Measurements from ENCODE around the gene HPD. TPM values are rescaled to one million over a fixed set of nuclear protein-coding genes. Genes with fewer than 3 reads are reported as not detected.
A peak's percentile ranks its signal among the peaks of the same experiment; 100 is the strongest.

The HPD gene
- total and polyA plus RNA-seq, 2 of the 4 experiments (the other 2 are of a cell fraction), result 0.15 to 0.18 TPM

DNA sequence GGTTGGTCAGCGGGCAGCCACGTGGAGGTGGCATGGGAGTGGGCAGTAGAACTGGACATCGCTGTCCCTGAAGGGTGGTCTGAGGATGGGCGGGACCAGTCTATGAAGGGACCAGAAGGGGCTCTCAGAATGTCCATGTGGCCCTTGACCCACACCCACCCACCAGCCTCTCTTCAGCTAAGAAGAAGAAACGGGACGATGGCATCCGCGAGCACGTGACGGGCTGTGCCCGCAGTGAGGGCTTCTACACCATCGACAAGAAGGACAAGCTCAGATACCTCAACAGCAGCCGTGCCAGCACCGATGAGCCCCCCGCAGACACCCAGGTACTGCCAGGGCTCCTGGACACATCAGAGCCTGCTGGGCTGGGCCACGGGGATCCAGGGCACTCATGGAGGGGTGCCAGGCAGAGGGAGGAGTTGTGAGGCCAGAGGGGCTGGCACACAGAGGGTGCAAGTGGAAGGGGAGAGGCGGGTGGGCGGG is 33.6 kb downstream of the HPD start:
- no peak overlapping the region for H3K14ac ChIP-seq (replicated peaks; ENCODE audit: low read depth, low read length)
- H4K91ac ChIP-seq (ENCODE audit: insufficient read depth, low read depth, low read length), result no peak overlapping the region
- no peak overlapping the region for H3K27ac ChIP-seq (ENCODE audit: insufficient read depth, low read length)
- no peak overlapping the region for H2AFZ ChIP-seq (replicated peaks; ENCODE audit: low read length, poor library complexity)
- BruUV-seq (replicated peaks), result no TSS peak
- H4K5ac ChIP-seq (ENCODE audit: low read depth, low read length), result no peak overlapping the region
- H3K4ac ChIP-seq (ENCODE audit: low read depth, low read length), result no peak overlapping the region
- CTCF ChIA-PET, result no interaction called here
- H3K9me1 ChIP-seq (ENCODE audit: insufficient read depth, low read length), result no peaks in the 10 kb centered on the region
- no peak overlapping the region for H2BK120ac ChIP-seq (ENCODE audit: low read depth, low read length)
- no peaks in the 10 kb centered on the region for H3K4me1 ChIP-seq (ENCODE audit: control insufficient read depth, insufficient read depth, low read length)
- no peak overlapping the region for H4K8ac ChIP-seq (ENCODE audit: low read depth in 2 of 2, low read length in 2 of 2)
- no peaks in the 10 kb centered on the region for H3K27me3 ChIP-seq (ENCODE audit: control insufficient read depth, insufficient read depth, low read length)
- dilution Hi-C loops (cut with HindIII; ENCODE audit: low sequenced_read_pairs, unreplicated experiment) (no loop called here), intact Hi-C loops (cut with micrococcal nuclease) (no loop called here), in situ Hi-C loops (cut with MboI; ENCODE audit: low sequenced_read_pairs) (no loop called here)
- no peak overlapping the region for H2BK5ac ChIP-seq (ENCODE audit: low read depth, low read length, poor library complexity, severe bottlenecking)
- no peak overlapping the region for H3K23ac ChIP-seq (ENCODE audit: low read depth, low read length)
- H3K36me3 ChIP-seq (ENCODE audit: control insufficient read depth, insufficient read depth, low read length), result peaks cover 69% of the 10 kb centered on the region
- peak overlapping the region; percentile 50 for H2AK9ac ChIP-seq (replicated peaks; ENCODE audit: low read depth, low read length, poor library complexity)
- DNase-seq (no peak), ATAC-seq (ENCODE audit: low read depth) (no peak)
- H4K20me1 ChIP-seq (ENCODE audit: insufficient read depth, low read length), result peaks cover 9% of the 10 kb centered on the region
- H2AK5ac ChIP-seq (ENCODE audit: low read depth, low read length), result no peak overlapping the region
- no peaks in the 10 kb centered on the region for H3K9me3 ChIP-seq (ENCODE audit: control insufficient read depth, insufficient read depth, low read length)
- 100% methylated on average over 3 of the region's 18 CpGs; no CpG with 5 or more reads in 1 of the 2 experiments for WGBS, 2 experiments (ENCODE audit: extremely low coverage in 2 of 2, insufficient read length in 1 of 2)
- H3K4me2 ChIP-seq (ENCODE audit: low read depth, low read length), result no peak overlapping the region
- H3K4me3 ChIP-seq (ENCODE audit: insufficient read depth, low read depth, low read length), result no peak overlapping the region
- no peak overlapping the region for H2BK20ac ChIP-seq (ENCODE audit: low read depth, low read length)
- H3K18ac ChIP-seq (ENCODE audit: low read depth, low read length), result no peak overlapping the region
- H3K9ac ChIP-seq (ENCODE audit: low read depth, low read length), result no peak overlapping the region
- no peak overlapping the region for H2BK15ac ChIP-seq (ENCODE audit: low read depth, low read length)
- POLR2A ChIA-PET (ENCODE audit: unreplicated experiment), result no interaction called here
- TF ChIP-seq CTCF (conservative IDR thresholded peaks at IDR 0.05; ENCODE audit: low read depth, low read length), result no peak
- no peak for TF ChIP-seq BHLHE40 (IDR thresholded peaks at IDR 0.05; ENCODE audit: low read depth, low read length)
- TF ChIP-seq NFE2L2 (IDR thresholded peaks at IDR 0.05; ENCODE audit: low read depth, low read length), result no peak
- TF ChIP-seq MAFK (IDR thresholded peaks at IDR 0.05; ENCODE audit: low read depth, low read length), result no peak
- no peak for TF ChIP-seq RAD21 (IDR thresholded peaks at IDR 0.05; ENCODE audit: low read length)
- no peak for TF ChIP-seq RCOR1 (IDR thresholded peaks at IDR 0.05; ENCODE audit: insufficient replicate concordance, low read length)
- TF ChIP-seq, protein P1, sequence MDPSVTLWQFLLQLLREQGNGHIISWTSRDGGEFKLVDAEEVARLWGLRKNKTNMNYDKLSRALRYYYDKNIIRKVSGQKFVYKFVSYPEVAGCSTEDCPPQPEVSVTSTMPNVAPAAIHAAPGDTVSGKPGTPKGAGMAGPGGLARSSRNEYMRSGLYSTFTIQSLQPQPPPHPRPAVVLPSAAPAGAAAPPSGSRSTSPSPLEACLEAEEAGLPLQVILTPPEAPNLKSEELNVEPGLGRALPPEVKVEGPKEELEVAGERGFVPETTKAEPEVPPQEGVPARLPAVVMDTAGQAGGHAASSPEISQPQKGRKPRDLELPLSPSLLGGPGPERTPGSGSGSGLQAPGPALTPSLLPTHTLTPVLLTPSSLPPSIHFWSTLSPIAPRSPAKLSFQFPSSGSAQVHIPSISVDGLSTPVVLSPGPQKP (IDR thresholded peaks at IDR 0.05; ENCODE audit: borderline replicate concordance, low read depth, low read length), result no peak
- H3K56ac ChIP-seq (ENCODE audit: extremely low read depth, insufficient read depth, low read length), result no peak overlapping the region
- H3K79me1 ChIP-seq (ENCODE audit: low read depth in 1 of 2, low read length in 2 of 2), result peaks cover 20 to 60% of the 10 kb centered on the region in 2 experiments
